ENCODE measurements around the gene SRSF9.

- no peak for TF ChIP-seq HDGF (IDR thresholded peaks at IDR 0.05; ENCODE audit: borderline replicate concordance)
- TF ChIP-seq FOXA1 (IDR thresholded peaks at IDR 0.05): no peak
- no peak for TF ChIP-seq TARDBP (IDR thresholded peaks at IDR 0.05)
- TF ChIP-seq SP1 (IDR thresholded peaks at IDR 0.05): no peak
- TF ChIP-seq NFRKB (IDR thresholded peaks at IDR 0.05): no peak
- no peak for TF ChIP-seq ARNT (IDR thresholded peaks at IDR 0.05)
- TF ChIP-seq BHLHE40 (IDR thresholded peaks at IDR 0.05; ENCODE audit: borderline replicate concordance): no peak
- TF ChIP-seq LEF1 (IDR thresholded peaks at IDR 0.05; ENCODE audit: borderline replicate concordance): no peak
- no peak for TF ChIP-seq FOXK2 (IDR thresholded peaks at IDR 0.05)
- no peak for TF ChIP-seq ZNF384 (IDR thresholded peaks at IDR 0.05)
- TF ChIP-seq ELF4 (IDR thresholded peaks at IDR 0.05): no peak
- TF ChIP-seq SUZ12 (IDR thresholded peaks at IDR 0.05): no peak
Observed at GRCh38 chr12:120481022-120481767, 11.6 kb upstream of the SRSF9 start.
